D721Med (cell line): Measurements from ENCODE around the gene PLK2.

Source experiments
- DNase-seq: peaks from one replicate; pipeline ENCODE4 v3.0.0; 2011; ENCODE audit warnings: low spot score; ENCODE audit not compliant: insufficient read length
- FAIRE-seq: peaks from 2 replicates; lab custom pipeline; 2011; peaks lifted over from hg19 to GRCh38; lab: Jason Lieb, UNC
- TF ChIP-seq, protein P1 (sequence below): IDR thresholded peaks from 2 replicates; pipeline ENCODE4 v1.5.1; 2012; ENCODE audit warnings: mild to moderate bottlenecking, control low read depth; ENCODE audit not compliant: insufficient read depth; ENCODE audit errors: missing control alignments

The PLK2 gene

DNA sequence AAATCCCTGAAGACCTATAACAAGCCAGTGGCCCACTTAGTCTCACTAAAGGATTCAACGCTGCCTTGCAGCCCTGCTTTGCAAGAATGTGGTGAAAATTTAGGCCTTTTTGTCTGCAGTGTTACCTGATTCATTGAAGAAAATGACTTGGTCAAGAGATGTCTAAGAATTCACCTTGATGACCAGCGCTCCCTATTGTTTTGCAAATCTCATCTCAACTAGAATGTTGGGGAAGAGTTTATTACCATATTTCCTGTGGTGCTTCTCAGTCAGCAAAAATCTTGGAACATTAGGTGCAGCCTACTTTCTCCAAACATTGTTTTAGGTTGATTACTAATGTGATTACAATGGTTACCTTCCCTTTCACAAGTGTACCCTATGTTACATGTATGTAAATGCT lies 53.5 kb downstream of the PLK2 start:
- no peak for FAIRE-seq
- TF ChIP-seq, protein P1, sequence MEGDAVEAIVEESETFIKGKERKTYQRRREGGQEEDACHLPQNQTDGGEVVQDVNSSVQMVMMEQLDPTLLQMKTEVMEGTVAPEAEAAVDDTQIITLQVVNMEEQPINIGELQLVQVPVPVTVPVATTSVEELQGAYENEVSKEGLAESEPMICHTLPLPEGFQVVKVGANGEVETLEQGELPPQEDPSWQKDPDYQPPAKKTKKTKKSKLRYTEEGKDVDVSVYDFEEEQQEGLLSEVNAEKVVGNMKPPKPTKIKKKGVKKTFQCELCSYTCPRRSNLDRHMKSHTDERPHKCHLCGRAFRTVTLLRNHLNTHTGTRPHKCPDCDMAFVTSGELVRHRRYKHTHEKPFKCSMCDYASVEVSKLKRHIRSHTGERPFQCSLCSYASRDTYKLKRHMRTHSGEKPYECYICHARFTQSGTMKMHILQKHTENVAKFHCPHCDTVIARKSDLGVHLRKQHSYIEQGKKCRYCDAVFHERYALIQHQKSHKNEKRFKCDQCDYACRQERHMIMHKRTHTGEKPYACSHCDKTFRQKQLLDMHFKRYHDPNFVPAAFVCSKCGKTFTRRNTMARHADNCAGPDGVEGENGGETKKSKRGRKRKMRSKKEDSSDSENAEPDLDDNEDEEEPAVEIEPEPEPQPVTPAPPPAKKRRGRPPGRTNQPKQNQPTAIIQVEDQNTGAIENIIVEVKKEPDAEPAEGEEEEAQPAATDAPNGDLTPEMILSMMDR = no peak
- DNase-seq = no peak

DNA sequence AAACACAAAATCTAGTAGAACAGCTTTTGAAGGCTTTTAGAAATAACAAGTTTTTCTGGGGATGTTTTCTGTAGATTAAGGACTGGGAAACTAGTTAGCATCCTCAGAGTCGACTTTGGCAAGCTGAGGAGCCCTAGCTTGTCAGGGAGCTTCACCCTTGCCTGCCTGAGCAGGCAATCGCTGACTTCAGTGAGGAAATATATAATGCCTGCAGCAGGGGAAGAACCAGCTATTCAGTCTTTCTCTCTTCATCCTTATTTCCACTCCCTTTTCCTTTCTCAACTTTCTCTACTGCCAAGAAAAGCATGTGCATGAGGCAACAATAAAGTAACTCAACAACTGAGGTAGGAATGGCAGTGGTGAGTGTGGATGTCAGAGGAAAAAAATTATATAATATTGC lies 54.7 kb downstream of the PLK2 start:
- FAIRE-seq = no peak
- TF ChIP-seq, protein P1 = no peak
- no peak for DNase-seq

DNA sequence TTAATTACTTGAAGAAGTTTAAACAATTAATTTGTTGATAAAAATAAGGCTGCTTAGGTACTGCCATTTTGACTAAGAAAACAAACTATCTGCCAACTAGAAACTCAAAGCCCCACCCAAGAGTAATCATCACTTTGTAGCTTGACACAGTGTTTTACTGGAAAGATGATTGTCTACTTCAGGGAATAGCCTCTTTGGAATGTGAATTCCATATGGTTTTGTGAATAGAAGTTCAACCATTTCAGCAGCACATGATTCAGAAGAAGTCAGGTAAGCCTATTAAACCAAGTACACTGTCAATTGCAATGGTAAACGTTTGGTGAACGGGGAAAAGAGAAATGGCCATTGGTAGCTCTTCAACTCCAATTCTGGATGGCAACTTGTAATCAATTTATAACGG lies 55.2 kb downstream of the PLK2 start:
- DNase-seq = no peak
- TF ChIP-seq, protein P1 = no peak
- FAIRE-seq = no peak
